ENCODE data around the gene DHCR24. TPM values are rescaled to one million over a fixed set of nuclear protein-coding genes. Genes with fewer than 3 reads are reported as not detected.

DHCR24 gene
- total RNA-seq, 1 donor from 2014 or later, result 149 TPM

GRCh38 chr1:54805981-54806381, 81.0 kb downstream of the DHCR24 start:
- peak; percentile 56 for DNase-seq (ENCODE audit: extremely low spot score, unreplicated experiment)
- Mint-ChIP-seq H3K4me1 (ENCODE audit: unreplicated experiment) (peaks cover 10% of the 10 kb centered on the region), H3K27ac (no peak overlapping the region), H3K4me3 (no peak overlapping the region), H3K36me3 (no peaks in the 10 kb centered on the region), H3K27me3 (peaks cover 13% of the 10 kb centered on the region), H3K9me3 (no peaks in the 10 kb centered on the region)
- TF ChIP-seq, protein P1, sequence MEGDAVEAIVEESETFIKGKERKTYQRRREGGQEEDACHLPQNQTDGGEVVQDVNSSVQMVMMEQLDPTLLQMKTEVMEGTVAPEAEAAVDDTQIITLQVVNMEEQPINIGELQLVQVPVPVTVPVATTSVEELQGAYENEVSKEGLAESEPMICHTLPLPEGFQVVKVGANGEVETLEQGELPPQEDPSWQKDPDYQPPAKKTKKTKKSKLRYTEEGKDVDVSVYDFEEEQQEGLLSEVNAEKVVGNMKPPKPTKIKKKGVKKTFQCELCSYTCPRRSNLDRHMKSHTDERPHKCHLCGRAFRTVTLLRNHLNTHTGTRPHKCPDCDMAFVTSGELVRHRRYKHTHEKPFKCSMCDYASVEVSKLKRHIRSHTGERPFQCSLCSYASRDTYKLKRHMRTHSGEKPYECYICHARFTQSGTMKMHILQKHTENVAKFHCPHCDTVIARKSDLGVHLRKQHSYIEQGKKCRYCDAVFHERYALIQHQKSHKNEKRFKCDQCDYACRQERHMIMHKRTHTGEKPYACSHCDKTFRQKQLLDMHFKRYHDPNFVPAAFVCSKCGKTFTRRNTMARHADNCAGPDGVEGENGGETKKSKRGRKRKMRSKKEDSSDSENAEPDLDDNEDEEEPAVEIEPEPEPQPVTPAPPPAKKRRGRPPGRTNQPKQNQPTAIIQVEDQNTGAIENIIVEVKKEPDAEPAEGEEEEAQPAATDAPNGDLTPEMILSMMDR (conservative IDR thresholded peaks at IDR 0.05), result no peak

DNA sequence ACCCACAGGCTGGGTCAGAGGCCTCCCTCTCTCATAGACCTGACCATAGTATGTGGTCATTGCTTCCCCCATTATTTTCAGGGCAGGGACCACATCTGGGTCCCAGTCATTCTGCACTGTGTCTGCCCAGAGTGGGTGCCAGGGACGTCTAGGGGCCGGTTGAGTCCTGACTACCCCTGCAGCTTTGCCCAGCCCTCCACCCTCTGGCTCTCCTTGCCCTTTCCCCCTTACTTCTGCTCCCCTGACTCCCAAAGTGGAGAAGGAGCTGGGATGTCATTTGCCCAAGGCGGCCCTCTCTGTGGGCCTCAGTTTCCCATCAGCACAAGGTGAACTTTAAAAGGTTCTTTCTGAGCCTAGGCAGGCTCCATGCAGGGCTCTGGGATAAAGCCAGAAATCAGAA, 81.5 kb downstream of the DHCR24 start:
- no peak for DNase-seq (ENCODE audit: extremely low spot score, unreplicated experiment)
- Mint-ChIP-seq H3K27ac (no peak overlapping the region), H3K4me3 (no peak overlapping the region), H3K9me3 (no peaks in the 10 kb centered on the region), H3K36me3 (no peaks in the 10 kb centered on the region), H3K4me1 (ENCODE audit: unreplicated experiment) (peaks cover 7% of the 10 kb centered on the region), H3K27me3 (peaks cover 11% of the 10 kb centered on the region)
- TF ChIP-seq, protein P1 (conservative IDR thresholded peaks at IDR 0.05), result no peak

- H3K4me1 Mint-ChIP-seq (ENCODE audit: unreplicated experiment), result peaks cover 5% of the 10 kb centered on the region
- peak; percentile 45 for DNase-seq (ENCODE audit: extremely low spot score, unreplicated experiment)
- TF ChIP-seq, protein P1 (conservative IDR thresholded peaks at IDR 0.05), result no peak
- H3K4me3 Mint-ChIP-seq, result no peak overlapping the region
- peaks cover 17% of the 10 kb centered on the region for H3K27me3 Mint-ChIP-seq
- H3K36me3 Mint-ChIP-seq, result no peaks in the 10 kb centered on the region
- no peaks in the 10 kb centered on the region for H3K9me3 Mint-ChIP-seq
- no peak overlapping the region for H3K27ac Mint-ChIP-seq
Measured at GRCh38 chr1:54804471-54805132, 82.4 kb downstream of the DHCR24 start.

DNA sequence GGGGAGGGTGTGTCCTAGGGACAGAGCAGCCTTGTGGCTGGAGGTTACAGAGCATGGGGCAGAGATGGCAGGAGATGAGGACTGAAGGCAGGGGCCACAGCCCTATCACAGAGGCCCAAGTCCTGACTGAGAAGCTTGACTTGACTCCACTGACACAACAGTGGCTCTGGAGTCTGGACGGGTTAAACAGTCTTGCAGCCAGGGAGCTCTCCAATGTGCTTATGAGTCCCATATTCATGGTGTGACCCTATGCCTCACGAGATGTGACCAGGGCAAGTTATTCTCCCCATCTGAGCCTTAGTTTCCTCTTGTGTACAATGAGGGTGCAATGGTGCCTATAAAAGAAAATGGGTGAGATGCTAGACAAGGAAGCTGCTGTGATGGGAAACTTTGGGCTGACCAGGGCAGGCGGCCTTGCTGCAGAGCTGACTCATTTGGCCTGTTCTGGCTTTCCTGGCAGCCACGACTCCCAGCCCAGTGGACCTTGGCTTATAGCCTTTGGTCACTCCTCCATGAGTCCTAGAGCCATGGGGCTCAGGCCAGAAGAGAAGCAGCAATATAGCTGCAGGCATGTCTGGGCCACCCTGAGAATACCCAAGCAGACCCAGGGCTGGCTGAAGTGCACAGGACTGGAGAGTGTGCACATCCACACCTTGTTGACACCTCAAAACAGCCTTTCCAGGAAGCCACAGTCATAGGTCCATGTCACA, 83.1 kb downstream of the DHCR24 start:
- Mint-ChIP-seq H3K9me3 (no peaks in the 10 kb centered on the region), H3K27me3 (peaks cover 17% of the 10 kb centered on the region), H3K4me3 (no peak overlapping the region), H3K36me3 (no peaks in the 10 kb centered on the region), H3K27ac (no peak overlapping the region), H3K4me1 (ENCODE audit: unreplicated experiment) (peaks cover 5% of the 10 kb centered on the region)
- TF ChIP-seq, protein P1 (conservative IDR thresholded peaks at IDR 0.05), result no peak
- no peak for DNase-seq (ENCODE audit: extremely low spot score, unreplicated experiment)

- TF ChIP-seq, protein P1 (conservative IDR thresholded peaks at IDR 0.05), result peak; percentile 29
- Mint-ChIP-seq H3K4me1 (ENCODE audit: unreplicated experiment) (peaks cover 5% of the 10 kb centered on the region), H3K27me3 (peaks cover 17% of the 10 kb centered on the region)
Measured at GRCh38 chr1:54800899-54801759, 85.9 kb downstream of the DHCR24 start, which contains the start of gene TTC22. TSS of gene TTC22 (minus strand) at chr1:54801323. CDS start at chr1:54801163, 160 bp downstream.

More at GRCh38 chr1:54800899-54801759, 85.9 kb downstream of the DHCR24 start, which contains the start of gene TTC22:
- Mint-ChIP-seq H3K36me3 (no peaks in the 10 kb centered on the region), H3K4me3 (peak within 1 kb of the TSS; percentile 79), H3K9me3 (no peaks in the 10 kb centered on the region), H3K27ac (peak within 1 kb of the TSS; percentile 77)
- no peak for DNase-seq (ENCODE audit: extremely low spot score, unreplicated experiment)
